ENCODE data around the gene PAIP2B.
A peak's percentile ranks its signal among the peaks of the same experiment; 100 is the strongest.
"Not testable (repeated sequence)": the region's sequence is repeated elsewhere in the genome, so short reads cannot be mapped to it uniquely, and the experiment has no call there.

PAIP2B gene

GRCh38 chr2:71226965-71227560 is at the start of gene PAIP2B:
PAIP2B (minus strand) TSS chr2:71227103; CDS start chr2:71202589, 24,514 bp downstream.
- peak; percentile 96 for DNase-seq

- no peak for DNase-seq
Measured at GRCh38 chr2:71275939-71276310, 49.0 kb upstream of the PAIP2B start.

GRCh38 chr2:71269511-71270090 is 42.7 kb upstream of the PAIP2B start:
- DNase-seq = no peak

- DNase-seq = no peak
Measured at GRCh38 chr2:71263386-71263785, 36.5 kb upstream of the PAIP2B start.

GRCh38 chr2:71261534-71261933 is 34.6 kb upstream of the PAIP2B start:
- DNase-seq = no peak

GRCh38 chr2:71256421-71256820 is 29.5 kb upstream of the PAIP2B start:
- DNase-seq = no peak

- DNase-seq = no peak
Measured at GRCh38 chr2:71254776-71255175, 27.9 kb upstream of the PAIP2B start.

- DNase-seq = no peak
Measured at GRCh38 chr2:71254078-71254477, 27.2 kb upstream of the PAIP2B start.

- no peak for DNase-seq
Measured at GRCh38 chr2:71253476-71253875, 26.6 kb upstream of the PAIP2B start.

- DNase-seq = no peak
Measured at GRCh38 chr2:71252862-71253261, 26.0 kb upstream of the PAIP2B start.

- DNase-seq = no peak
Measured at GRCh38 chr2:71250935-71251334, 24.0 kb upstream of the PAIP2B start.

- no peak for DNase-seq
Measured at GRCh38 chr2:71244302-71244660, 17.4 kb upstream of the PAIP2B start.

- DNase-seq = peak; percentile 0
Measured at GRCh38 chr2:71243634-71244301, 16.9 kb upstream of the PAIP2B start.

- DNase-seq = no peak
Measured at GRCh38 chr2:71240794-71241193, 13.9 kb upstream of the PAIP2B start.

- DNase-seq = no peak
Measured at GRCh38 chr2:71238089-71238488, 11.2 kb upstream of the PAIP2B start.

GRCh38 chr2:71235930-71236587 is 9.2 kb upstream of the PAIP2B start:
- DNase-seq = no peak

- not testable (repeated sequence) for DNase-seq
Measured at GRCh38 chr2:71233072-71233471, 6.2 kb upstream of the PAIP2B start.

GRCh38 chr2:71226096-71226964 is 573 bp downstream of the PAIP2B start:
- peak; percentile 17 for DNase-seq

- no peak for DNase-seq
Measured at GRCh38 chr2:71224935-71225334, 2.0 kb downstream of the PAIP2B start.

- no peak for DNase-seq
Measured at GRCh38 chr2:71224457-71224856, 2.4 kb downstream of the PAIP2B start.

GRCh38 chr2:71223767-71224333 is 3.1 kb downstream of the PAIP2B start:
- peak; percentile 40 for DNase-seq

- DNase-seq = no peak
Measured at GRCh38 chr2:71220743-71221142, 6.2 kb downstream of the PAIP2B start.

GRCh38 chr2:71216501-71216900 is 10.4 kb downstream of the PAIP2B start:
- DNase-seq = no peak
